Measurements from ENCODE around the gene ECM1. TPM values are rescaled to one million over a fixed set of nuclear protein-coding genes. Genes with fewer than 3 reads are reported as not detected.

ECM1 gene
- total and polyA plus RNA-seq, 2 of the 8 experiments (the other 6 are each of a cell fraction or from before 2014, with no cell fraction given), result 0.95 to 0.98 TPM

DNA sequence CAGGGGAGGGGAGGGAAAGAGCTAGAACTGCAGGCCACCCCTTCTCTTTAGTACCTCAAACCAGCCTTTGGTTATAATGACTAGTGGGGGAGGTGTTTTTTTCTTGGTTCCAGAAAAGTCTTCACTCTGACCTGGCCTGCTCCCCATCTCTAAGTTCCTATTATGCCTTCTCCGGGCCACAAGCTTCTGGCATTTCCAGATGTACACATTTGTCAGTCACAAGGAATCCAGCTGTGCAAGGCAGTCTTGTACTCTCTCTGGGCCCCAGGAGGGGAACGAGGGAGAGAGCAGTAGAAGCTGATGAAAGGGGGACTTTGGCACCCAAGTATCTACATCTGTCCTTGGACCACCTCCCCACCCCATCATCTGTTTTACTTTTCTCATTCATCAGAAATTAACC lies 4.9 kb downstream of the ECM1 start:
- no peak overlapping the region for H3K4ac ChIP-seq (replicated peaks; ENCODE audit: insufficient read length, low read depth, low read length)
- no peak overlapping the region for H2BK12ac ChIP-seq (ENCODE audit: low read depth, low read length)
- H3K9me3 ChIP-seq (ENCODE audit: insufficient read depth in 2 of 2, low read depth in 1 of 2, low read length in 1 of 2), result no peaks in the 10 kb centered on the region
- H3K4me1 ChIP-seq (replicated peaks in 1 of 4; ENCODE audit: control insufficient read depth in 3 of 4, insufficient read depth in 4 of 4, low read length in 3 of 4), result peaks cover 0 to 4% (median 3%) of the 10 kb centered on the region in 4 experiments; a peak in 5 of 7 replicates
- no peak for TF ChIP-seq ZNF274 (IDR thresholded peaks at IDR 0.05; ENCODE audit: borderline replicate concordance, extremely low read depth, low read length)
- no peak for TF ChIP-seq HDAC2 (IDR thresholded peaks at IDR 0.05; ENCODE audit: borderline replicate concordance in 1 of 2, low read depth in 2 of 2, low read length in 2 of 2)
- no peak for TF ChIP-seq POLR2AphosphoS5 (IDR thresholded peaks at IDR 0.05; ENCODE audit: low read depth, low read length)
- TF ChIP-seq RFX5 (IDR thresholded peaks at IDR 0.05; ENCODE audit: borderline replicate concordance, low read depth, low read length), result no peak
- TF ChIP-seq, protein P1, sequence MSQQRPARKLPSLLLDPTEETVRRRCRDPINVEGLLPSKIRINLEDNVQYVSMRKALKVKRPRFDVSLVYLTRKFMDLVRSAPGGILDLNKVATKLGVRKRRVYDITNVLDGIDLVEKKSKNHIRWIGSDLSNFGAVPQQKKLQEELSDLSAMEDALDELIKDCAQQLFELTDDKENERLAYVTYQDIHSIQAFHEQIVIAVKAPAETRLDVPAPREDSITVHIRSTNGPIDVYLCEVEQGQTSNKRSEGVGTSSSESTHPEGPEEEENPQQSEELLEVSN (IDR thresholded peaks at IDR 0.05), result no peak
- TF ChIP-seq SIX5 (IDR thresholded peaks at IDR 0.05; ENCODE audit: low read depth, low read length), result no peak
- TF ChIP-seq TBP (IDR thresholded peaks at IDR 0.05; ENCODE audit: low read depth, low read length), result no peak
- TF ChIP-seq, protein P2, sequence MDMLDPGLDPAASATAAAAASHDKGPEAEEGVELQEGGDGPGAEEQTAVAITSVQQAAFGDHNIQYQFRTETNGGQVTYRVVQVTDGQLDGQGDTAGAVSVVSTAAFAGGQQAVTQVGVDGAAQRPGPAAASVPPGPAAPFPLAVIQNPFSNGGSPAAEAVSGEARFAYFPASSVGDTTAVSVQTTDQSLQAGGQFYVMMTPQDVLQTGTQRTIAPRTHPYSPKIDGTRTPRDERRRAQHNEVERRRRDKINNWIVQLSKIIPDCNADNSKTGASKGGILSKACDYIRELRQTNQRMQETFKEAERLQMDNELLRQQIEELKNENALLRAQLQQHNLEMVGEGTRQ (IDR thresholded peaks at IDR 0.05; ENCODE audit: low read length), result no peak
- no peak for TF ChIP-seq RBBP5 (IDR thresholded peaks at IDR 0.05; ENCODE audit: borderline replicate concordance, low read depth, low read length)
- no peak for TF ChIP-seq HDAC6 (IDR thresholded peaks at IDR 0.05; ENCODE audit: low read depth, low read length)
- TF ChIP-seq CBX8 (IDR thresholded peaks at IDR 0.05; ENCODE audit: borderline replicate concordance, low read depth, low read length), result no peak
- TF ChIP-seq EP300 (IDR thresholded peaks at IDR 0.05; ENCODE audit: borderline replicate concordance in 1 of 2, low read depth in 2 of 2, low read length in 2 of 2), result no peak
- H4K8ac ChIP-seq (ENCODE audit: extremely low read depth, insufficient read depth, low read length), result no peak overlapping the region
- no peak overlapping the region for H3K14ac ChIP-seq (ENCODE audit: insufficient read length)
- H3K18ac ChIP-seq (ENCODE audit: extremely low read depth, low read length), result no peak overlapping the region
- POLR2A ChIA-PET (ENCODE audit: partially characterized antibody), result interaction anchor here (1.7 kb wide), 1 partner anchor 15 kb away, joined by 4 read pairs; no protein-coding TSS in a partner anchor
- H3K4me2 ChIP-seq (ENCODE audit: insufficient read depth in 1 of 2, low read depth in 2 of 2, low read length in 2 of 2), result no peak overlapping the region
- H4K5ac ChIP-seq (ENCODE audit: insufficient read length, low read depth, low read length), result no peak overlapping the region
- DNase-seq (ENCODE audit: low read depth in 1 of 2, low spot score in 2 of 2) (no peak), FAIRE-seq (no peak)
- H4K20me1 ChIP-seq (replicated peaks in 1 of 2; ENCODE audit: control insufficient read depth in 1 of 2, insufficient read depth in 2 of 2, low read length in 2 of 2), result no peaks in the 10 kb centered on the region
- no peak overlapping the region for H2BK15ac ChIP-seq (ENCODE audit: low read length)
- CTCF ChIA-PET (ENCODE audit: partially characterized antibody), result interaction anchor here (22.4 kb wide), 1 partner anchor 20 kb away, joined by 253 read pairs; no protein-coding TSS in a partner anchor
- H3K23ac ChIP-seq (ENCODE audit: insufficient read length), result no peak overlapping the region
- H4K91ac ChIP-seq (replicated peaks; ENCODE audit: insufficient read length, low read length), result no peak overlapping the region
- H2BK120ac ChIP-seq (replicated peaks; ENCODE audit: low read depth, low read length), result no peak overlapping the region
- H3K4me3 ChIP-seq (ENCODE audit: extremely low read depth in 1 of 4, insufficient read depth in 2 of 4, low read depth in 3 of 4, low read length in 4 of 4), result no peak overlapping the region
- H2AK5ac ChIP-seq (ENCODE audit: low read depth, low read length), result no peak overlapping the region
- H3K23me2 ChIP-seq (ENCODE audit: low read depth, low read length), result peaks cover 5% of the 10 kb centered on the region
- H2BK20ac ChIP-seq (ENCODE audit: low read length), result no peak overlapping the region
- no peak overlapping the region for H3K27ac ChIP-seq (ENCODE audit: low read depth, low read length)
- no peak overlapping the region for H2AFZ ChIP-seq (ENCODE audit: low read length)
- H3K79me1 ChIP-seq (ENCODE audit: low read depth, low read length), result no peaks in the 10 kb centered on the region
- H3K27me3 ChIP-seq (replicated peaks in 1 of 4; ENCODE audit: control insufficient read depth in 3 of 4, extremely low read depth in 1 of 4, insufficient read depth in 3 of 4, low read length in 3 of 4), result no peaks in the 10 kb centered on the region; a peak in 1 of 7 replicates
- no peak overlapping the region for H2BK5ac ChIP-seq (ENCODE audit: low read depth, low read length)
- no peaks in the 10 kb centered on the region for H3K79me2 ChIP-seq (ENCODE audit: control insufficient read depth in 1 of 2, insufficient read depth in 2 of 2, low read length in 2 of 2)
- WGBS, 2 experiments (ENCODE audit: extremely low coverage in 1 of 2, insufficient coverage in 1 of 2, insufficient read length in 1 of 2, insufficient replicate concordance in 2 of 2, low coverage in 1 of 2, low lambda C conversion rate in 2 of 2, missing lambda C conversion rate in 1 of 2), result 69% methylated on average over 2 of the region's 2 CpGs; no CpG with 5 or more reads in 1 of the 2 experiments
- no peak overlapping the region for H3K9ac ChIP-seq (replicated peaks in 1 of 4; ENCODE audit: extremely low read depth in 1 of 4, low read depth in 3 of 4, low read length in 3 of 4)
- H3K36me3 ChIP-seq (ENCODE audit: control insufficient read depth in 2 of 4, insufficient read depth in 4 of 4, low read length in 3 of 4), result no peaks in the 10 kb centered on the region
- H3K56ac ChIP-seq (replicated peaks; ENCODE audit: insufficient read length, low read depth, low read length), result no peak overlapping the region
